Measurements from ENCODE around the gene CACNA1A. TPM values are rescaled to one million over a fixed set of nuclear protein-coding genes. Genes with fewer than 3 reads are reported as not detected.
A peak's percentile ranks its signal among the peaks of the same experiment; 100 is the strongest.

The CACNA1A gene
- total RNA-seq, 2 donors from 2014 or later = 0.34 to 0.37 TPM

DNA sequence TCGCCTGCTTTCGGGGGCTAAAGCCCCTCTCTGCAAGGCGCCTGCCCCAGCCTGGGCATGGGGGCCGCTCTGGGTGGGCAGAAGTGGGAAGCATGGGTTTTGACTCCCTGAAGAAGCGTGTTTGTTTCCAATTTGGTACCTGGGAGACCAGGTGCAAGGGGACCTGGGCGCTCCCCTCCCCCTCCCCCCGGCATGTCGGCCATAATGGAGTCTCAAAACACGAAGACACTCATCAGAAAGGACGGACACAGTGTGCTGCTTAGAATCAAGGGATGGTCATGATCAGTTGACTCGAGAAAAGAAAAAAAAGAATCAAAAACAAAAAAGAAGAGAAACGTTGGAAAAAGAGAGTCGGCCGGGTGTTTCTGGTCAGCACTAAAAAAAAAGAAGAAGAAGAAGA lies 279.3 kb downstream of the CACNA1A start:
- H3K4me1 Mint-ChIP-seq (ENCODE audit: low read depth) = no peaks in the 10 kb centered on the region
- no peak for DNase-seq
- no peak for ATAC-seq (replicated peaks in 1 of 2)
- H3K27ac Mint-ChIP-seq = no peak overlapping the region
- H3K4me3 Mint-ChIP-seq = no peak overlapping the region
- no peaks in the 10 kb centered on the region for H3K9me3 Mint-ChIP-seq
- H3K27me3 Mint-ChIP-seq (ENCODE audit: low read depth) = no peaks in the 10 kb centered on the region
- no peaks in the 10 kb centered on the region for H3K36me3 Mint-ChIP-seq (ENCODE audit: insufficient read depth in 2 of 2)

DNA sequence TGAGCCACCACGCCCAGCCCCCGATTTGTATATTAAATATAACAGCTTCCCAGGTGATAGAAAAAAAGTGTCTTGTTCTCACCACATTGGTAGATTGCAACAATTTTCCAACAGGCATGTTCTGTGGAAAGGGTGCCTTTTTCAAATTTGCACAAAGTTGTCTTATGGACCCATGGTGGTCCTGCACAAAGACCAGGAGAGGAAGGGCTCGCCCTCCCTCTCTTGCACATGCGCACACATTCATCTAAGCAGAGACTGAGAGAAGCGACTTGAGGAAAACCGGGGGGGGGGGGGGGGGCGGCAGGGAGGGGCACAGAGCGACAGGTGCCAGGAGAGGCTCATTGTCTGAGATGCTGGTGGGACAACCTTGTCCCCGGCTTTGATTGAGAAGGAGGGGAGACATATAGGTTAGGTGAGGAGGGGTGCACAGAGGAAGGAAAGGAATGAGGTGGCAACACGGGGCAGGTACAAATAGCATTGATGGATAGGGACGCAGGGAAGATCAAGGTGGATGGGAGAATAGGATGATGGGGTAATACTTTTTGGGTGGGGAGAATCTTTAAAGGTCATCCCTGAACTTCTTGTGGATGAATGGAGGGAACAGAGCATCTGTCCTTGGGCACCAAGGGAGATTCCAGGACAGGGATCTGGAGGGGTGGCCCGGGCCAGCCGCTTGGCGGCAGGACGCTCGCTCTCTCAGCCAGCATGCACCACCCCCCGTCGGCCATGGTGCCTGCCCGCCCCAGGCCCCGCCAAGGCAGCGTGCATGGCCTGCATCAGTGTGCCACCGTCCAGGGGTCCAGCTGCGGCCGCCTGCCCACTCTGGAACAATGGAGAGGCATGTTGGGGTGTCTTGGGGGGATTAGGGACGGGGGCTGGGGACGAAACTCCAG lies 280.1 kb downstream of the CACNA1A start:
- ATAC-seq (replicated peaks in 1 of 2) (no peak), DNase-seq (no peak)
- H3K27ac Mint-ChIP-seq = no peak overlapping the region
- no peaks in the 10 kb centered on the region for H3K4me1 Mint-ChIP-seq (ENCODE audit: low read depth)
- H3K4me3 Mint-ChIP-seq = no peak overlapping the region
- H3K36me3 Mint-ChIP-seq (ENCODE audit: insufficient read depth in 2 of 2) = no peaks in the 10 kb centered on the region
- no peaks in the 10 kb centered on the region for H3K27me3 Mint-ChIP-seq (ENCODE audit: low read depth)
- no peaks in the 10 kb centered on the region for H3K9me3 Mint-ChIP-seq

DNA sequence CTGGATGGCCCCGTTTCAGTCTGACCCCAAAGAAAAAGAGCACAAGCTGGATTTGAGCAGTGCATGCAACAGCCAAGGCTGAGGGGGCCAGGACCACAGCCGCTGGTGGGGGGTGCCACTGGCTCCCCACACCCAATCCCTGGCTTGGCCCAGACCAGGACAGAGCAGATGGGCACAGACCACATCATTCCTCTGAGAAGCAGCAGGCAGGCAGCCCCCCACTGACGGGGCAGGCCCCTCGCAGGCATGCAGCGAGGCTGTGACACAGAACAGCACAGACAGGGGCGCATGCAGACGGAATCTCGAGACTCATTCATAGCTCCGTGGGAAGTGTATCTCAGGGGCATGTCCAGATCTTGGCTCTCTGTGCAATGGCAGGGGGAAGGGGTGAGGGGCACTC lies 281.2 kb downstream of the CACNA1A start:
- H3K27me3 Mint-ChIP-seq (ENCODE audit: low read depth) = no peaks in the 10 kb centered on the region
- no peaks in the 10 kb centered on the region for H3K36me3 Mint-ChIP-seq (ENCODE audit: insufficient read depth in 2 of 2)
- DNase-seq = no peak
- no peak overlapping the region for H3K4me3 Mint-ChIP-seq
- ATAC-seq (replicated peaks in 1 of 2) = no peak
- no peaks in the 10 kb centered on the region for H3K9me3 Mint-ChIP-seq
- peaks cover 5% of the 10 kb centered on the region for H3K4me1 Mint-ChIP-seq (ENCODE audit: low read depth)
- no peak overlapping the region for H3K27ac Mint-ChIP-seq

DNA sequence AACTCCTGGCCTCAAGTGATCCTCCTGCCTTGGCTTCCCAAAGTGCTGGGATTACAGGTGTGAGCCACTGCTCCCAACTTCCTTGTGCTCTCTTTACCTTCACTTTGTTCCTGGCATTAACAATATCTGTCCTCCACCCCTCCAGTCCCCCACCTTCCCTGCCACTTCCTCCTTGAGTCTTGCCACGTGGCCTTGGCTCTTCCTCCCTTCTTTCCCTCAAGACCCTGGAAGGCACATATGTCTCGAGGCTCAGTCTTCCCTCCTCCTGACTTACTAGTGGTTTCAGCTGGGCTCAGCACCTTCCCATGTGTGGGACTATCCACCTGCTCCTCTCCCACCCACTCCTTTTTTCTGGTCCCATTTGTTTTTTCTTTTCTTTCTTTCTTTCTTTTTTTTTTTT lies 285.4 kb downstream of the CACNA1A start:
- Mint-ChIP-seq H3K27ac (no peak overlapping the region), H3K4me1 (ENCODE audit: low read depth) (peaks cover 9% of the 10 kb centered on the region), H3K36me3 (ENCODE audit: insufficient read depth in 2 of 2) (no peaks in the 10 kb centered on the region), H3K27me3 (ENCODE audit: low read depth) (no peaks in the 10 kb centered on the region), H3K9me3 (no peaks in the 10 kb centered on the region), H3K4me3 (no peak overlapping the region)
- DNase-seq (no peak), ATAC-seq (replicated peaks in 1 of 2) (no peak)

DNA sequence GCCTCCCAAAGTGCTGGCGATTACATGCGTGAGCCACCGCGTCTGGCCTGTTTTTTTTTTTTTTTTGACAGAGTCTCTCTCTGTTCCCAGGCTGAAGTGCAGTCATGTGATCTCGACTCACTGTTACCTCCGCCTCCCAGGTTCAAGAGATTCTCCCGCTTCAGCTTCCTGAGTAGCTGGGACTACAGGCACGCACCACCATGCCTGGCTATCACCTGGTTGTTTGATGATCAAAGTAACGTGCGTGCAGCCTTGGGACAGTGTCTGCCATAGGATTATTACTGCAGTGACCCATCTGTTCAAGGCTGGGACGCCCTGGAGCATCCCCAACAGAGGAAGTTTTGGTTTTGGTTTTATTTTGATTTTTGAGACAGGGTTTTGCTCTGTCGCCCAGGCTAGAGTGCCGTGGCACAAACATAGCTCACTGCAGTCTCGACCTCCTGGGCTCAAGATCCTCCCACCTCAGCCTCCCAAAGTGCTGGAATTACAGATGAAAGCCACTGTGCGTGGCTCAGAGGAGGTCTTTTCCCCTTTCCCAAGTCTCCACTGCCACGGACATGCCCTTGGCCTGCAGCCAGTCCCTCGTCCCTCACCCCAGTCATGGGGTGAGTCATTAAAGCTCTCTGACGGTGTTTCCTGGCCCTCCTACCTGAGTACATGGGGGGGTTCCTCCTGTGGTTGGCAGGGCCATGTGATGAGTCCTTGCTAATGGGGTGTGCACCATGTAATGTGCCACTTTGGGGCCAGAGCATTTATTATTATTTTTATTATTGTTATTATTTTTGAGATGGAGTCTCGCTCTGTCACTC lies 290.5 kb downstream of the CACNA1A start:
- Mint-ChIP-seq H3K27me3 (ENCODE audit: low read depth) (no peaks in the 10 kb centered on the region), H3K4me3 (peak overlapping the region; percentile 52 to 81), H3K9me3 (no peaks in the 10 kb centered on the region), H3K27ac (peak overlapping the region; percentile 18), H3K4me1 (ENCODE audit: low read depth) (peaks cover 24% of the 10 kb centered on the region), H3K36me3 (ENCODE audit: insufficient read depth in 2 of 2) (no peaks in the 10 kb centered on the region)
- peak; percentile 23 to 42 for DNase-seq
- peak; percentile 52 to 77 for ATAC-seq (replicated peaks in 1 of 2)

DNA sequence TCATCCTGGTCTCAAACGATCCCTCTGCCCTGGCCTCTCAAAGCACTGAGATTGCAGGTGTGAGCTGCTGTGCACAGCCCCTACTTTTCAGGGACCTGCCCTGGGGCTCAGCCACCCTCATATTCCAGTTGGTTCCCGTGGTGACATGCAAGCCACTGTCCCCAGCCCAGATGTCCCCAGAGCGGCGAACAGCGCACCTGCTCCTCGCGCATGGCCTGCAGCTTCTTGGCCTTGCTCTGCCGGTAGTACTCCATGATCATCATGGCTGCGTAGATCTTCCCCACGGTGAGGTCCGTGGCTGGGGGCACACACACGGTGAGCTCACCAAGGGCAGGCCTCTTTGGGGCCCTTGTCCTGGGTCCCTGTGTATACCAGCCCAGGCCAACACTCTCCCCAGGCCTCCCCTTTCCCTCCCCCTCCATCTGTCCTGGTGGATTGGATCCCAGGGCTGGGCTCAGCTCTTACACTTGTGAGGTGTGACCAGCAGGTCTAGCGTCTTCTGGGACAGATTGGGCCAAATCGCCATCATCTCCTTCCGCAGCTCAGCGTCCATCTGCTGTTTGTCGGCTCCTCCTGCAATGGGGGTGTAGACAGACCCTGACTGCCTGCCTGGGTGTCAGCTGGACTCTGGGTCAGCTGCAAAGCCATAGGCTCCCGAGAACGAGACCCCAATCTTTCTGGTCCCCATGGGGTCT lies 292.1 kb downstream of the CACNA1A start:
- Mint-ChIP-seq H3K4me1 (ENCODE audit: low read depth) (peaks cover 37% of the 10 kb centered on the region), H3K9me3 (no peaks in the 10 kb centered on the region), H3K4me3 (no peak overlapping the region), H3K36me3 (ENCODE audit: insufficient read depth in 2 of 2) (no peaks in the 10 kb centered on the region), H3K27ac (no peak overlapping the region), H3K27me3 (ENCODE audit: low read depth) (no peaks in the 10 kb centered on the region)
- DNase-seq (no peak), ATAC-seq (replicated peaks in 1 of 2) (no peak)

DNA sequence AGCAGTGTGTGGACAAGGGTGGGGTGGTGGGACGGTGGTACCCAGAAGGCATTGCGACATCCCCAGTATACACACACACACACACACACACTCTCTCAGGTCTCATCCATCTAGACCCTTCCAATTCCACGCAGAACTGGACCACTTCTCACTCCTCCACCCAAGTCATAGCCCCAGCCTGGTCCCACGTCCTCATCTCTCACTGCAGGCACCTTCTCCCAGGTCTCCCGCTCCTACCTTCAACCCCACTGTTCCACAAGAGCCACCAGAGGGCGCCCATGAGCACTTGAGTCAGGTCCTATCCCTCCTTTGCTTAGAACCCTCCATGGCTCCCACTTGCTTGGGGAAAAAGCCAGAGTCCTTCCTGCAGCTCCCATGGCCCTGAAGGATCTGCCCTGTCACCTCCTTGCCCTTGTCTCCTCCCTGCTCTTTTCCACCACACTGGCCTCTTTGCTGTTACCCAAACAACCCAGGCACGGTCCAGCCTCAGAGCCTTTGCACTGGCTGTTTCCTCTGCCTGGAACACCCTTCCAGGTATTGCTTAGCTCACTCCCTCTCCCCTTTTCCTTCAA lies 293.4 kb downstream of the CACNA1A start:
- no peaks in the 10 kb centered on the region for H3K9me3 Mint-ChIP-seq
- H3K36me3 Mint-ChIP-seq (ENCODE audit: insufficient read depth in 2 of 2) = no peaks in the 10 kb centered on the region
- no peak overlapping the region for H3K4me3 Mint-ChIP-seq
- peaks cover 48% of the 10 kb centered on the region for H3K4me1 Mint-ChIP-seq (ENCODE audit: low read depth)
- peak; percentile 44 to 45 for ATAC-seq (replicated peaks in 1 of 2)
- H3K27ac Mint-ChIP-seq = no peak overlapping the region
- H3K27me3 Mint-ChIP-seq (ENCODE audit: low read depth) = no peaks in the 10 kb centered on the region
- peak; percentile 78 to 80 for DNase-seq

DNA sequence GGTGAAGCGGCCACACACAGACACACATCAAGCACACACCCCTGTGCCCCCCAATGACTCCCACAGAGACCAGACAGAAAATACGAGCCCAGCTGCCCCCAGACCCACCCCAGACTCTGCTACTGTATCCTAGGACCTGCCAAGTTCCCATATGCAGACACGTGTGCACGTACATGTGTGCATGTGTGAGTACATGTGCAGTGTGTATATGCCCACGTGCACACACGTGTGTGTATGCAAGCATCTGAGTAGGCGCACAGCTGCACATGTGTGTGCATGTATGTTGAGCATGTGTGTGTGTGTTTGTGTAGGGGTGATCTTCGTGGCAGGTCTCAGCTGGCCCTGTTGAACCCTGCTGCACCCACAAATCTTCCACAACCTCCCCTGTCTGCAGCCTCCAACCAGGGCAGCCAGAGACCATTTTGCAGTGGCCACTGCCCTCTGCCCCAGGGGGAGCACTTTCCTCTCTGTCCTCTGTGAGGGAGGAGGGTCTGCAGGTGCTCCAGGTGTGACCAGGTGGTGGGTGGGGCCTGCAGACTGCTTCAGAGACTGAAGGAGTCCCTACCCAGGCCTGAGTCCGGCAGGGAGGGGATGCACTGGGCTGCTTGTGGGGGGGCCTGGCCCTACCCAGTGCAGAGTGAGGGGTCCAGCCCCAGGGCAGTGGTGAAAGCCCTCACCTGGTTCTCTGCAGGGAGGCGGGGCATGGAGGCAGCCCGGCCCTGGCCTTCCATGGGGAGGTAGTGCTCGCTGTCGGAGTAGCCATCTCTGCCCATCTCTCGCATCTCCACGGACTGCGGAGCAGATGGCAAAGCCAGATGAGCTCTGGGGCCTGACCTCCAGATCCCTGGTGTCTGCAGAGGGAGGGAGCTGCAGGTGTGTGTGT lies 294.6 kb downstream of the CACNA1A start:
- H3K36me3 Mint-ChIP-seq (ENCODE audit: insufficient read depth in 2 of 2) = no peaks in the 10 kb centered on the region
- no peak for ATAC-seq (replicated peaks in 1 of 2)
- no peak overlapping the region for H3K27ac Mint-ChIP-seq
- H3K27me3 Mint-ChIP-seq (ENCODE audit: low read depth) = no peaks in the 10 kb centered on the region
- H3K4me1 Mint-ChIP-seq (ENCODE audit: low read depth) = peaks cover 49% of the 10 kb centered on the region
- H3K9me3 Mint-ChIP-seq = no peaks in the 10 kb centered on the region
- DNase-seq = no peak
- H3K4me3 Mint-ChIP-seq = no peak overlapping the region

DNA sequence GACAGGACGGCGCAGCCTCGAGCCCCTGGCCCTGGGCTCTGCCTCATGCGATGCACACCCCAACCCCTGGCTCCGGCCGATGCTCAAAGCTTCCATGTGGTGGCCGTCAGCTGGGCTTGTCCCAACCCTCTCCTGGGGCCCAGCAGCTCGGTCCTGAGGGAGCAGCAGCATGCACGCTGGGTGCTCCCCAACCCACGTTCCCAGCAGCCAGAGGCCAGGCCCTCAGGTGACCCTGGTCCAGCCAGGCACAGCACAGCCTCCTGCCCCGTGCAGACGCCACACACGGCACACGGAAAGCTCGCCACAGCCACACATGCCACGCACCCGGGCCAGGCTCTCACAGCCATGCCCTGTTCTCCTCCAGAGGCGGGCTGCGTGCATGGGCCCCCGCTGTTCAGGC lies 295.3 kb downstream of the CACNA1A start:
- Mint-ChIP-seq H3K27ac (no peak overlapping the region), H3K4me1 (ENCODE audit: low read depth) (peaks cover 46% of the 10 kb centered on the region), H3K36me3 (ENCODE audit: insufficient read depth in 2 of 2) (no peaks in the 10 kb centered on the region), H3K9me3 (no peaks in the 10 kb centered on the region), H3K27me3 (ENCODE audit: low read depth) (no peaks in the 10 kb centered on the region), H3K4me3 (no peak overlapping the region)
- no peak for ATAC-seq (replicated peaks in 1 of 2)
- no peak for DNase-seq

DNA sequence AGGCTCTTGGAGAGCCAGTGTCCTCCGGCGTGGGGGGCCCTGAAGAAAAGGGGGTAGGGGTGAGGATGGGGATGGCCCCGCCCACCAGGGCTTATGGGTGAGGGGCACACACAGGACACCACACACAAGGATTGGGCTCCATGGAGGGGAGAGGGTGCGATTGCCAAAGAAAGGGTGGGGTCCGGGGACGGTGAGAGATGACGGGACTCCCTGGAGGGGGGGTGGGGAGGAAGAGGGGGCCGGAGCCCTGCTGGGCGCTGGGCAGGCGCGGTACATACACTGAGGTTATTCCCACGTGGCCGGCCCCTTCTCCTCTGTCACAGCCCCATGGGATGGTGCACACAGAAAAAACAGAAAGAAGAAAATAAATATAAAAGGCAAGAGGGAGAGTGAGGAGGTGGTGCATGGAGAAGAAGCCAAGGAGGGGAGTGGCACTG lies 295.9 kb downstream of the CACNA1A start:
- Mint-ChIP-seq H3K27me3 (ENCODE audit: low read depth) (no peaks in the 10 kb centered on the region), H3K4me1 (ENCODE audit: low read depth) (peaks cover 40% of the 10 kb centered on the region), H3K4me3 (no peak overlapping the region), H3K9me3 (no peaks in the 10 kb centered on the region), H3K36me3 (ENCODE audit: insufficient read depth in 2 of 2) (no peaks in the 10 kb centered on the region), H3K27ac (no peak overlapping the region)
- DNase-seq = no peak
- no peak for ATAC-seq (replicated peaks in 1 of 2)

DNA sequence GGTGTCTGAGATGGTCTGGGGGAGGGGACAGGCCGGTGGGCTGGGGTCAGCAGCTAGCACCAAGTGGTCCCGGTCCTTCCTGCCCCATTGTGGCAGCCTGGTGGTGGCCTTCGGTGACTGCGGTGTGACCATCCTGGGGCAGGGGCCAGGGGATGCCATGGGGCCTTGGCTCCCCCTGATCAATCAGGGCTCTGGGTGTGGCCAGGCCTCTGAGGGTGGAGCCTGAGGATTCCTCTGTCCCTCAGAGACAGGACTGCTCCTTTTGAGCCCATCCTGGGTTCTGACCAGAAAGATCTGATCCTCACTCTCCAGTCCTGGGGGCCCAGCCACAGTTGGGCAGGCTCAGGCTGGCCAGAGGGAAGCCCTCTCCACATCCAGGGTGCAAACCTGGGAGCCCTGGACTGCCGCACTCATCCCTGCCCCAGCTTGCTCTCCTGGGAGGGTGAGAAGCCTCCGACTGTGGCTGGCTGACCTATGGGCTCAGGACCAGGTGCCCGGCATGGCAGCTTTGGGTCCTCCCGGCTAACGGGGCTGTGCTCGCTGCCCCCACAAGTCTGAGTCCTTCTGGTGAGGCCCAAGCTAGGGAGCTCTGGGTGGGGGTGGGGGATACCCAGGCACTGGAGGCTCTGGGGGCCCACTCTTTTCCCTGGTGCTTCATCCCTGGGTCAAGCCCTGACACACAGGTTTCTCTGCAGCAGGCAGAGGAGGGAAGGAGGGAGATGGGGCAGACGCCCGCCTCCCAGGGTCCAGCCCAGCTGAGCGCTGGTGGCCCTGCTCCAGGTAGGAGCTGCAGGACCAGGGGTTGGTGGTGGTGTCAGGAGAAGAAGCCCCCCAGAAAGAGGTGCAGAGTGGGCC lies 296.6 kb downstream of the CACNA1A start:
- Mint-ChIP-seq H3K4me3 (peak overlapping the region; percentile 53 to 57), H3K9me3 (no peaks in the 10 kb centered on the region), H3K4me1 (ENCODE audit: low read depth) (peaks cover 38% of the 10 kb centered on the region), H3K27ac (no peak overlapping the region), H3K36me3 (ENCODE audit: insufficient read depth in 2 of 2) (no peaks in the 10 kb centered on the region), H3K27me3 (ENCODE audit: low read depth) (no peaks in the 10 kb centered on the region)
- no peak for ATAC-seq (replicated peaks in 1 of 2)
- no peak for DNase-seq
